Peyer's patch (tissue), 4 donors: ENCODE measurements around the gene TRPM8. TPM values are rescaled to one million over a fixed set of nuclear protein-coding genes. Genes with fewer than 3 reads are reported as not detected.
"Not testable (repeated sequence)": the region's sequence is repeated elsewhere in the genome, so short reads cannot be mapped to it uniquely, and the experiment has no call there.

Experiments
- DNase-seq, 3 donors: peaks; one replicate each; pipeline ENCODE4 v3.0.0-alpha.2; 2017 to 2019
- H3K27ac ChIP-seq, 4 donors: fragments of 200-600 bp; sonication (generic); one replicate each; pipeline ENCODE4 v1.5.1; 2016 to 2019
- H3K27me3 ChIP-seq, 2 donors: fragments of 200-600 bp; sonication (generic); one replicate each; pipeline ENCODE4 v1.5.1; 2019
- H3K36me3 ChIP-seq, 3 donors: fragments of 200-600 bp; sonication (generic); one replicate each; pipeline ENCODE4 v1.5.1; 2016 to 2019
- H3K4me1 ChIP-seq, 4 donors: fragments of 200-600 bp; sonication (generic); one replicate each; pipeline ENCODE4 v1.5.1; 2016 to 2019
- H3K4me3 ChIP-seq, 4 donors: fragments of 200-600 bp; sonication (generic); 1 replicate in 3 of 4; 2 replicates in 1 of 4; pipeline ENCODE4 v1.5.1; 2016 to 2019; ENCODE audit warnings: mild to moderate bottlenecking in 1 of 4
- H3K9me3 ChIP-seq, 4 donors: fragments of 200-600 bp; sonication (generic); one replicate each; pipeline ENCODE4 v1.5.1; 2016 to 2019; ENCODE audit warnings: mild to moderate bottlenecking in 1 of 4
- CTCF ChIP-seq, 6 experiments: fragments of 450-650 bp in 4 of 6; fragments of 200-600 bp in 2 of 6; sonication (generic) in 1 of 6; IDR thresholded peaks; one replicate each; pipeline ENCODE4 v1.5.1; 2017 to 2019; ENCODE audit warnings: antibody characterized with exemption in 6 of 6, mild to moderate bottlenecking in 3 of 6, moderate library complexity in 1 of 6
- POLR2A ChIP-seq, 2 donors: fragments of 450-650 bp; IDR thresholded peaks; one replicate each; pipeline ENCODE4 v1.5.1; 2017; ENCODE audit warnings: antibody characterized with exemption in 2 of 2, mild to moderate bottlenecking in 2 of 2, moderate library complexity in 2 of 2
- total RNA-seq, 4 donors: library from RNA; depleted of rRNA; stranded (reverse); fragments of >200 nt; gene quantifications; one replicate each; pipeline ENCODE4 v1.1.0, GENCODE V29; 2016

Gene TRPM8
- not detected for total RNA-seq

DNA sequence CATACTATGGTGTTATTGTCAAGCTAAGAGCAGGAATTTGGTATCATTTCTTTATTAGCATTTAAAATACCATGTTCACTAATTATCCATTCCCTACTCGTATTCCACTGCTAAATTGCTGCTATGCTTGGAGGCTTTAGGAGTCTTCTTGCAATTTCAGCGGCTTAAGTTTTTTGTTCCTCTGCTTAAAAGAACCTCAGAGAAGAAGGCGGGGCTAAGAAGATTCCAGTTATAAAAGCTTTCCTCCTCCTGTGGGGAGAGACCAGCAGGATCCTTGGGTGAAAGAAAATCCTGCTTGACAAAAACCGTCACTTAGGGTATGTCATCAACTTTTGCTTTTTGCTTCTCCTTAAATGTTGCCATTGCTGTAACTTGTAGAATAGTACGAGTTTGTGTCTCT, at the start of gene TRPM8:
Gene TRPM8 (plus strand): TSS at position 258 of the 400 bp plus-strand sequence. CDS start 9,165 bp downstream, outside the sequence.
- no peak within 1 kb of the TSS for H3K4me3 ChIP-seq
- H3K27ac ChIP-seq = no peak within 1 kb of the TSS
- H3K27me3 ChIP-seq = no peaks in the 10 kb centered on the region
- TF ChIP-seq CTCF (IDR thresholded peaks at IDR 0.05) (no peak), POLR2A (IDR thresholded peaks at IDR 0.05) (no peak)
- H3K9me3 ChIP-seq = no peaks in the 10 kb centered on the region
- no peaks in the 10 kb centered on the region for H3K36me3 ChIP-seq
- no peaks in the 10 kb centered on the region for H3K4me1 ChIP-seq
- no peak for DNase-seq

- no peaks in the 10 kb centered on the region for H3K27me3 ChIP-seq
- DNase-seq = peak in 2 of 3 donors; percentile 64
- H3K9me3 ChIP-seq = no peaks in the 10 kb centered on the region
- no peaks in the 10 kb centered on the region for H3K36me3 ChIP-seq
- H3K27ac ChIP-seq = peak within 1 kb of the TSS in 2 of 4 donors; percentile 8 to 33
- TF ChIP-seq CTCF (IDR thresholded peaks at IDR 0.05) (no peak), POLR2A (IDR thresholded peaks at IDR 0.05) (no peak)
- peak within 1 kb of the TSS; percentile 37 to 57 (median 50) for H3K4me3 ChIP-seq
- no peaks in the 10 kb centered on the region for H3K4me1 ChIP-seq
Observed at GRCh38 chr2:233867993-233868532, 49.1 kb upstream of the TRPM8 start, which contains the start of gene MSL3B. Gene MSL3B (minus strand): TSS chr2:233868386.

DNA sequence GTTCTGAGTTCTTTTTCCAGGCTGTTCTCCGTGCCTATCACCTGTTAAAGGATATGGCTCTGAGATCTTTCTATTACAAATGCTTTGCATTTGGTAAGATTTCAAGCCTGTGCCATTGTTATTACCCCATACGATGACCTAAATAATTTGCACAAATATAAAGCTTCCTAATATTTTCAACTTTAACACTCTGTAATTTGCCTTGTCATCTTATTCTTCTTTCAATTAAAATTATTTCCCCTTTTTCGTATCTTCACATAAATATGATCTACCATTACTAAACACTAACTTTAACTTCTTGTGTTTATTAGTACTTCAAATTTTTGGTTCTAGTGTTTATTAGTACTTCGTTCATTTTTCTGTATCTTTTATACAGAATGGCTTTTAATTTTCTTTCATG, 45.7 kb upstream of the TRPM8 start:
- DNase-seq = no peak
- Histone ChIP-seq H3K27me3 (no peaks in the 10 kb centered on the region), H3K4me3 (no peak overlapping the region), H3K36me3 (no peaks in the 10 kb centered on the region), H3K4me1 (no peaks in the 10 kb centered on the region), H3K27ac (no peak overlapping the region), H3K9me3 (no peaks in the 10 kb centered on the region)
- TF ChIP-seq CTCF (IDR thresholded peaks at IDR 0.05) = no peak
- TF ChIP-seq POLR2A (IDR thresholded peaks at IDR 0.05) = no peak

DNA sequence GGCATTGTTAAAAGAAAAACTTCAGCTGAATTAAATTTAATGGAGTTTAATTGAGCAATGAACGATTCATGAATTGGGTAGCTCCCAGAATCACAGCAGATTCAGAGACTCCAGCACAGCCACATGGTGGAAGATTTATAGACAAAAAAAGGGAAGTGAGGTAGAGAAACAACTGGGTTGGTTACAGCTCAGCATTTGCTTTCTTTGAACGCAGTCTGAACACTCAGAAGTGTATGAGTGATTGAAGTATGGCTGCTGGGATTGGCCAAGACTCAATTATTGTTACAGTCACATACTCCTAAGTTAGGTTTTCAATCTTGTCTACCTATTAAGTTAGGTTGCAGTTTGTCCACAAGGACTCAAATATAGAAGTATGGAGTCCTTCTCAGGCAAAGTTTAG, 45.0 kb upstream of the TRPM8 start:
- not testable (repeated sequence) for DNase-seq, H3K36me3 ChIP-seq, H3K4me3 ChIP-seq, H3K4me1 ChIP-seq, H3K27ac ChIP-seq, H3K27me3 ChIP-seq, H3K9me3 ChIP-seq

- no peak for TF ChIP-seq CTCF (IDR thresholded peaks at IDR 0.05)
- TF ChIP-seq POLR2A (IDR thresholded peaks at IDR 0.05) = no peak
- Histone ChIP-seq H3K27me3 (peaks cover 0 to 3% of the 10 kb centered on the region in 2 donors), H3K36me3 (no peaks in the 10 kb centered on the region), H3K4me1 (no peaks in the 10 kb centered on the region), H3K27ac (no peak overlapping the region), H3K9me3 (peaks cover 0 to 6% (median 0%) of the 10 kb centered on the region in 4 donors), H3K4me3 (no peak overlapping the region)
- DNase-seq = no peak
Observed at GRCh38 chr2:233882353-233882752, 34.8 kb upstream of the TRPM8 start.

- DNase-seq = no peak
- H3K27me3 ChIP-seq = no peaks in the 10 kb centered on the region
- no peaks in the 10 kb centered on the region for H3K36me3 ChIP-seq
- H3K27ac ChIP-seq = no peak overlapping the region
- no peaks in the 10 kb centered on the region for H3K9me3 ChIP-seq
- H3K4me1 ChIP-seq = no peaks in the 10 kb centered on the region
- H3K4me3 ChIP-seq = no peak overlapping the region
- TF ChIP-seq CTCF (IDR thresholded peaks at IDR 0.05) (no peak), POLR2A (IDR thresholded peaks at IDR 0.05) (no peak)
Observed at GRCh38 chr2:233892793-233893192, 24.4 kb upstream of the TRPM8 start.

DNA sequence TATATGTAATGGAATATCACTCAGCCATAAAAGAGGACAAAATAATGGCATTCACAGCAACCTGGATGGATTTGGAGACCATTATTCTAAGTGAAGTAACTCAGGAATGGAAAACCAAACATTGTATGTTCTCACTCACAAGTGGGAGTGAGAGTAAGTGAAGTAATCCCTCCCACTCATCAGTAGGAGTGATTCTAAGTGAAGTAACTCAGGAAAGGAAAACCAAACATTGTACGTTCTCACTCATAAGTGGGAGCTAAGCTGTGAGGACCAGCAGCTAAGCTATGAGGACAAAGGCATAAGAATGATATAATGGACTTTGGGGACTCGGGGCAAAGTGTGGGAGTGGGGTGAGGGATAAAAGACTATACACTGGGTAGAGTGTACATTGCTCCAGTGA, 20.9 kb upstream of the TRPM8 start:
- not testable (repeated sequence) for H3K9me3 ChIP-seq

More for the DNA sequence above, 20.9 kb upstream of the TRPM8 start:
- not testable (repeated sequence) for H3K4me1 ChIP-seq, H3K27ac ChIP-seq, DNase-seq, H3K4me3 ChIP-seq, H3K36me3 ChIP-seq, H3K27me3 ChIP-seq
